Mesenchymal stem cell (in vitro differentiated cells and primary cell): ENCODE data around the gene UGT1A8.
"Not testable (repeated sequence)": the region's sequence is repeated elsewhere in the genome, so short reads cannot be mapped to it uniquely, and the experiment has no call there.

ENCODE experiments used
- DNase-seq: peaks from one replicate; pipeline ENCODE4 v3.0.0-alpha.2; 2013
- H2AFZ ChIP-seq: one replicate; pipeline ENCODE4 v1.6.1; 2013; ENCODE audit warnings: low read depth, mild to moderate bottlenecking, control low read depth, inconsistent platforms, low read length, moderate library complexity
- H2AK5ac ChIP-seq: 2 replicates; pipeline ENCODE4 v1.6.1; 2013; ENCODE audit warnings: low read length, moderate library complexity, mild to moderate bottlenecking, inconsistent platforms; ENCODE audit not compliant: severe bottlenecking
- H2BK120ac ChIP-seq: one replicate; pipeline ENCODE4 v1.6.1; 2013; ENCODE audit warnings: low read depth, mild to moderate bottlenecking, inconsistent platforms, low read length, moderate library complexity
- H2BK12ac ChIP-seq, 2 experiments: one replicate each; pipeline ENCODE4 v1.6.1; 2013; ENCODE audit warnings: inconsistent platforms in 2 of 2, low read length in 2 of 2, mild to moderate bottlenecking in 2 of 2, moderate library complexity in 2 of 2, control low read depth in 1 of 2
- H2BK15ac ChIP-seq: one replicate; pipeline ENCODE4 v1.6.1; 2013; ENCODE audit warnings: mild to moderate bottlenecking, low read depth, inconsistent platforms; ENCODE audit not compliant: poor library complexity, severe bottlenecking
- H2BK5ac ChIP-seq: 2 replicates; pipeline ENCODE4 v1.6.1; 2013; ENCODE audit warnings: low read depth, mild to moderate bottlenecking, low read length, control low read depth, inconsistent platforms; ENCODE audit not compliant: poor library complexity, severe bottlenecking
- H3K14ac ChIP-seq, 2 experiments: one replicate each; pipeline ENCODE4 v1.6.1; 2013; ENCODE audit warnings: inconsistent platforms in 2 of 2, low read length in 2 of 2, control low read depth in 1 of 2, mild to moderate bottlenecking in 1 of 2, moderate library complexity in 1 of 2
- H3K18ac ChIP-seq, 2 experiments: one replicate each; pipeline ENCODE4 v1.6.1; 2013; ENCODE audit warnings: inconsistent platforms in 2 of 2, low read length in 2 of 2, control low read depth in 1 of 2, low read depth in 1 of 2, mild to moderate bottlenecking in 1 of 2
- H3K23ac ChIP-seq, 2 experiments: one replicate each; pipeline ENCODE4 v1.6.1; 2013; ENCODE audit warnings: inconsistent platforms in 2 of 2, low read length in 2 of 2, mild to moderate bottlenecking in 2 of 2, moderate library complexity in 2 of 2, control low read depth in 1 of 2
- H3K27ac ChIP-seq: 2 replicates; pipeline ENCODE4 v1.5.1; 2013; ENCODE audit warnings: mild to moderate bottlenecking, moderate library complexity, low read length, control low read depth, inconsistent platforms; ENCODE audit not compliant: poor library complexity, severe bottlenecking
- H3K27me3 ChIP-seq, 2 experiments: 2 replicates each; pipeline versions ENCODE4 v1.6.1 to v1.7.0; 2013; ENCODE audit warnings: low read length in 2 of 2, mild to moderate bottlenecking in 2 of 2, moderate library complexity in 2 of 2, control low read depth in 1 of 2, inconsistent platforms in 1 of 2; ENCODE audit not compliant: control insufficient read depth in 1 of 2, insufficient read depth in 1 of 2
- H3K36me3 ChIP-seq, 2 experiments: 2 replicates each; pipeline versions ENCODE4 v1.6.1 to v1.7.0; 2013; ENCODE audit warnings: low read length in 2 of 2, control low read depth in 1 of 2, inconsistent platforms in 1 of 2, low read depth in 1 of 2, mild to moderate bottlenecking in 1 of 2; ENCODE audit not compliant: insufficient read depth in 2 of 2, control insufficient read depth in 1 of 2
- H3K4ac ChIP-seq, 2 experiments: one replicate each; pipeline ENCODE4 v1.6.1; 2013; ENCODE audit warnings: inconsistent platforms in 2 of 2, low read length in 2 of 2, mild to moderate bottlenecking in 2 of 2, moderate library complexity in 2 of 2, control low read depth in 1 of 2, low read depth in 1 of 2
- H3K4me1 ChIP-seq: 2 replicates; pipeline ENCODE4 v1.6.1; 2013; ENCODE audit warnings: low read depth, low read length, control low read depth; ENCODE audit not compliant: control insufficient read depth, insufficient read depth
- H3K4me2 ChIP-seq: 2 replicates; pipeline ENCODE4 v1.6.1; 2013; ENCODE audit warnings: low read length, mild to moderate bottlenecking, inconsistent platforms; ENCODE audit not compliant: poor library complexity, severe bottlenecking
- H3K4me3 ChIP-seq, 2 experiments: 2 replicates each; pipeline versions ENCODE4 v1.5.1 to v1.7.0; 2013; ENCODE audit warnings: low read length in 2 of 2, mild to moderate bottlenecking in 2 of 2, control low read depth in 1 of 2, low read depth in 1 of 2; ENCODE audit not compliant: insufficient read depth in 1 of 2
- H3K79me1 ChIP-seq: replicated peaks from 2 replicates; pipeline ENCODE4 v1.6.1; 2013; ENCODE audit warnings: mild to moderate bottlenecking, control low read depth, low read length, inconsistent platforms; ENCODE audit not compliant: poor library complexity, severe bottlenecking
- H3K9ac ChIP-seq: 2 replicates; pipeline ENCODE4 v1.7.0; 2013; ENCODE audit warnings: mild to moderate bottlenecking, low read length, moderate library complexity
- H3K9me3 ChIP-seq: 2 replicates; pipeline ENCODE4 v1.7.0; 2013; ENCODE audit warnings: mild to moderate bottlenecking, low read length; ENCODE audit not compliant: control insufficient read depth
- H4K8ac ChIP-seq: one replicate; pipeline ENCODE4 v1.6.1; 2013; ENCODE audit warnings: inconsistent platforms, mild to moderate bottlenecking, low read length, moderate library complexity
- H4K91ac ChIP-seq: one replicate; pipeline ENCODE4 v1.6.1; 2013; ENCODE audit warnings: mild to moderate bottlenecking, low read length, inconsistent platforms
- WGBS: methylation state at CpG from one replicate; pipeline ENCODE4 v1.1.7; 2013; ENCODE audit warnings: mixed read lengths; 5-methylcytosine and 5-hydroxymethylcytosine counted together

Gene UGT1A8

GRCh38 chr2:233736868-233737653, 119.6 kb downstream of the UGT1A8 start:
- not testable (repeated sequence) for H2AFZ ChIP-seq, H3K79me1 ChIP-seq, H3K36me3 ChIP-seq, H2AK5ac ChIP-seq, H3K27ac ChIP-seq, H3K4ac ChIP-seq, H3K9me3 ChIP-seq, H2BK120ac ChIP-seq, H3K14ac ChIP-seq, H2BK12ac ChIP-seq, H2BK15ac ChIP-seq, H3K4me2 ChIP-seq, H3K4me1 ChIP-seq, H3K4me3 ChIP-seq, H4K91ac ChIP-seq, DNase-seq, H3K18ac ChIP-seq, H3K9ac ChIP-seq, H3K23ac ChIP-seq, H4K8ac ChIP-seq, H2BK5ac ChIP-seq
- H3K27me3 ChIP-seq = peaks cover 17 to 26% of the 10 kb centered on the region in 2 experiments
- WGBS = 78% methylated on average over 14 of the region's 14 CpGs

GRCh38 chr2:233740870-233741269, 123.4 kb downstream of the UGT1A8 start:
- Histone ChIP-seq H3K23ac (no peak overlapping the region), H2BK12ac (no peak overlapping the region), H3K79me1 (no peaks in the 10 kb centered on the region), H2AK5ac (no peak overlapping the region), H2BK15ac (no peak overlapping the region), H4K91ac (no peak overlapping the region), H3K4me2 (no peak overlapping the region), H2BK120ac (no peak overlapping the region), H3K4me3 (no peak overlapping the region), H3K27ac (no peak overlapping the region), H2BK5ac (no peak overlapping the region), H4K8ac (no peak overlapping the region), H3K27me3 (peaks cover 17 to 35% of the 10 kb centered on the region in 2 experiments), H3K9ac (no peak overlapping the region), H3K9me3 (no peaks in the 10 kb centered on the region), H3K18ac (no peak overlapping the region), H3K4me1 (peaks cover 1% of the 10 kb centered on the region), H3K36me3 (no peaks in the 10 kb centered on the region), H3K14ac (no peak overlapping the region), H3K4ac (no peak overlapping the region), H2AFZ (no peak overlapping the region)
- DNase-seq = no peak
- WGBS = 39% methylated on average over 2 of the region's 2 CpGs

- no peak overlapping the region for H3K27ac ChIP-seq
Observed at GRCh38 chr2:233743464-233744259, 126.2 kb downstream of the UGT1A8 start.

GRCh38 chr2:233745073-233745755, 127.8 kb downstream of the UGT1A8 start:
- no peak overlapping the region for H3K27ac ChIP-seq
- WGBS = 47% methylated on average over 3 of the region's 5 CpGs

More at GRCh38 chr2:233743464-233744259, 126.2 kb downstream of the UGT1A8 start:
- H3K79me1 ChIP-seq = no peaks in the 10 kb centered on the region
- peaks cover 10 to 17% of the 10 kb centered on the region in 2 experiments for H3K27me3 ChIP-seq
- H2AK5ac ChIP-seq = no peak overlapping the region
- H3K23ac ChIP-seq = no peak overlapping the region
- H2AFZ ChIP-seq = no peak overlapping the region
- WGBS = 89% methylated on average over 38 of the region's 46 CpGs
- no peak overlapping the region for H3K4ac ChIP-seq
- no peaks in the 10 kb centered on the region for H3K9me3 ChIP-seq
- H2BK12ac ChIP-seq = no peak overlapping the region
- no peak overlapping the region for H3K14ac ChIP-seq
- H3K4me1 ChIP-seq = peaks cover 2% of the 10 kb centered on the region
- no peak overlapping the region for H3K4me2 ChIP-seq
- no peak overlapping the region for H3K18ac ChIP-seq
- H4K8ac ChIP-seq = no peak overlapping the region
- no peak overlapping the region for H2BK120ac ChIP-seq
- H3K36me3 ChIP-seq = no peaks in the 10 kb centered on the region
- no peak overlapping the region for H3K9ac ChIP-seq
- H2BK5ac ChIP-seq = no peak overlapping the region
- H3K4me3 ChIP-seq = no peak overlapping the region
- DNase-seq = no peak
- H4K91ac ChIP-seq = no peak overlapping the region
- H2BK15ac ChIP-seq = no peak overlapping the region

More at GRCh38 chr2:233745073-233745755, 127.8 kb downstream of the UGT1A8 start:
- Histone ChIP-seq H3K79me1 (no peaks in the 10 kb centered on the region), H3K4me2 (no peak overlapping the region), H4K91ac (no peak overlapping the region), H2BK15ac (no peak overlapping the region), H3K4ac (no peak overlapping the region), H2AK5ac (no peak overlapping the region), H2BK5ac (no peak overlapping the region), H3K4me1 (peaks cover 2% of the 10 kb centered on the region), H3K9me3 (no peaks in the 10 kb centered on the region), H3K18ac (no peak overlapping the region), H3K27me3 (peaks cover 10 to 14% of the 10 kb centered on the region in 2 experiments), H2BK120ac (no peak overlapping the region), H3K4me3 (no peak overlapping the region), H3K36me3 (no peaks in the 10 kb centered on the region), H4K8ac (no peak overlapping the region), H3K14ac (no peak overlapping the region), H3K23ac (no peak overlapping the region), H3K9ac (no peak overlapping the region), H2AFZ (no peak overlapping the region), H2BK12ac (no peak overlapping the region)
- DNase-seq = no peak
